ENCODE measurements around the gene GHRL. TPM values are rescaled to one million over a fixed set of nuclear protein-coding genes. Genes with fewer than 3 reads are reported as not detected.

GHRL gene
- total RNA-seq, 1 experiment from 2014 or later, result not detected

- Histone ChIP-seq H3K9me2 (ENCODE audit: insufficient read depth) (no peaks in the 10 kb centered on the region), H3K9ac (ENCODE audit: low read length) (no peak overlapping the region), H4K20me1 (ENCODE audit: insufficient read depth) (0 out of 2 replicates have a peak, but pooled peaks cover 4% of the 10 kb centered on the region), H3K4me3 (replicated peaks in 1 of 2; ENCODE audit: low read depth in 1 of 2, low read length in 2 of 2) (no peak overlapping the region), H3K79me2 (ENCODE audit: insufficient read depth, low read length) (no peaks in the 10 kb centered on the region), H2AFZ (ENCODE audit: low read depth, low read length, poor library complexity, severe bottlenecking) (no peak overlapping the region), H3K4me2 (ENCODE audit: low read length) (no peak overlapping the region), H3K9me3 (ENCODE audit: control insufficient read depth in 1 of 2, insufficient read depth in 1 of 2, low read depth in 1 of 2, low read length in 2 of 2) (no peaks in the 10 kb centered on the region), H3K4me1 (ENCODE audit: control insufficient read depth in 1 of 2, insufficient read depth in 2 of 2, low read length in 2 of 2) (peaks cover 0 to 9% of the 10 kb centered on the region in 2 experiments; a peak in 2 of 4 replicates), H3K27ac (ENCODE audit: low read depth, low read length) (no peak overlapping the region), H3K27me3 (ENCODE audit: insufficient read depth, low read length) (no peaks in the 10 kb centered on the region), H3K36me3 (ENCODE audit: control insufficient read depth in 1 of 2, insufficient read depth in 2 of 2, low read length in 2 of 2) (peaks cover 12 to 29% of the 10 kb centered on the region in 2 experiments; a peak in 3 of 4 replicates)
- ChIA-PET POLR2A (no interaction called here), CTCF (no interaction called here), RAD21 (ENCODE audit: low non-redundant PET in 1 of 2, low total read pairs in 2 of 2, uncharacterized antibody in 2 of 2, unreplicated experiment in 2 of 2) (no interaction called here)
- DNase-seq (ENCODE audit: low read depth, low spot score) (no peak), ATAC-seq (no peak)
- TF ChIP-seq CEBPB (IDR thresholded peaks at IDR 0.05; ENCODE audit: low read depth) (no peak), ZBTB33 (IDR thresholded peaks at IDR 0.05; ENCODE audit: extremely low read depth, insufficient replicate concordance, low read length) (no peak), TCF7L2 (IDR thresholded peaks at IDR 0.05; ENCODE audit: borderline replicate concordance, extremely low read depth, insufficient read depth, insufficient read length) (no peak), MAX (IDR thresholded peaks at IDR 0.05) (no peak), EZH2phosphoT487 (IDR thresholded peaks at IDR 0.05; ENCODE audit: borderline replicate concordance) (no peak)
- BruUV-seq (replicated peaks), result no TSS peak
- intact Hi-C loops (cut with micrococcal nuclease), result no loop called here
Measured at GRCh38 chr3:10284496-10284895, 8.3 kb downstream of the GHRL start.

- TSS peak; percentile 6 for BruUV-seq (replicated peaks)
- no peak overlapping the region for H3K4me2 ChIP-seq (ENCODE audit: low read length)
- TF ChIP-seq, protein P1, sequence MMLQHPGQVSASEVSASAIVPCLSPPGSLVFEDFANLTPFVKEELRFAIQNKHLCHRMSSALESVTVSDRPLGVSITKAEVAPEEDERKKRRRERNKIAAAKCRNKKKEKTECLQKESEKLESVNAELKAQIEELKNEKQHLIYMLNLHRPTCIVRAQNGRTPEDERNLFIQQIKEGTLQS (IDR thresholded peaks at IDR 0.05), result no peak
- TF ChIP-seq YY1 (IDR thresholded peaks at IDR 0.05; ENCODE audit: extremely low read depth, insufficient replicate concordance, low read depth, low read length) (no peak), FOSL1 (IDR thresholded peaks at IDR 0.05; ENCODE audit: low read depth) (no peak), SIN3A (IDR thresholded peaks at IDR 0.05; ENCODE audit: low read depth) (no peak)
- TF ChIP-seq, protein P2, sequence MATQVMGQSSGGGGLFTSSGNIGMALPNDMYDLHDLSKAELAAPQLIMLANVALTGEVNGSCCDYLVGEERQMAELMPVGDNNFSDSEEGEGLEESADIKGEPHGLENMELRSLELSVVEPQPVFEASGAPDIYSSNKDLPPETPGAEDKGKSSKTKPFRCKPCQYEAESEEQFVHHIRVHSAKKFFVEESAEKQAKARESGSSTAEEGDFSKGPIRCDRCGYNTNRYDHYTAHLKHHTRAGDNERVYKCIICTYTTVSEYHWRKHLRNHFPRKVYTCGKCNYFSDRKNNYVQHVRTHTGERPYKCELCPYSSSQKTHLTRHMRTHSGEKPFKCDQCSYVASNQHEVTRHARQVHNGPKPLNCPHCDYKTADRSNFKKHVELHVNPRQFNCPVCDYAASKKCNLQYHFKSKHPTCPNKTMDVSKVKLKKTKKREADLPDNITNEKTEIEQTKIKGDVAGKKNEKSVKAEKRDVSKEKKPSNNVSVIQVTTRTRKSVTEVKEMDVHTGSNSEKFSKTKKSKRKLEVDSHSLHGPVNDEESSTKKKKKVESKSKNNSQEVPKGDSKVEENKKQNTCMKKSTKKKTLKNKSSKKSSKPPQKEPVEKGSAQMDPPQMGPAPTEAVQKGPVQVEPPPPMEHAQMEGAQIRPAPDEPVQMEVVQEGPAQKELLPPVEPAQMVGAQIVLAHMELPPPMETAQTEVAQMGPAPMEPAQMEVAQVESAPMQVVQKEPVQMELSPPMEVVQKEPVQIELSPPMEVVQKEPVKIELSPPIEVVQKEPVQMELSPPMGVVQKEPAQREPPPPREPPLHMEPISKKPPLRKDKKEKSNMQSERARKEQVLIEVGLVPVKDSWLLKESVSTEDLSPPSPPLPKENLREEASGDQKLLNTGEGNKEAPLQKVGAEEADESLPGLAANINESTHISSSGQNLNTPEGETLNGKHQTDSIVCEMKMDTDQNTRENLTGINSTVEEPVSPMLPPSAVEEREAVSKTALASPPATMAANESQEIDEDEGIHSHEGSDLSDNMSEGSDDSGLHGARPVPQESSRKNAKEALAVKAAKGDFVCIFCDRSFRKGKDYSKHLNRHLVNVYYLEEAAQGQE (IDR thresholded peaks at IDR 0.05; ENCODE audit: low read depth), result no peak
- TF ChIP-seq, protein P3, sequence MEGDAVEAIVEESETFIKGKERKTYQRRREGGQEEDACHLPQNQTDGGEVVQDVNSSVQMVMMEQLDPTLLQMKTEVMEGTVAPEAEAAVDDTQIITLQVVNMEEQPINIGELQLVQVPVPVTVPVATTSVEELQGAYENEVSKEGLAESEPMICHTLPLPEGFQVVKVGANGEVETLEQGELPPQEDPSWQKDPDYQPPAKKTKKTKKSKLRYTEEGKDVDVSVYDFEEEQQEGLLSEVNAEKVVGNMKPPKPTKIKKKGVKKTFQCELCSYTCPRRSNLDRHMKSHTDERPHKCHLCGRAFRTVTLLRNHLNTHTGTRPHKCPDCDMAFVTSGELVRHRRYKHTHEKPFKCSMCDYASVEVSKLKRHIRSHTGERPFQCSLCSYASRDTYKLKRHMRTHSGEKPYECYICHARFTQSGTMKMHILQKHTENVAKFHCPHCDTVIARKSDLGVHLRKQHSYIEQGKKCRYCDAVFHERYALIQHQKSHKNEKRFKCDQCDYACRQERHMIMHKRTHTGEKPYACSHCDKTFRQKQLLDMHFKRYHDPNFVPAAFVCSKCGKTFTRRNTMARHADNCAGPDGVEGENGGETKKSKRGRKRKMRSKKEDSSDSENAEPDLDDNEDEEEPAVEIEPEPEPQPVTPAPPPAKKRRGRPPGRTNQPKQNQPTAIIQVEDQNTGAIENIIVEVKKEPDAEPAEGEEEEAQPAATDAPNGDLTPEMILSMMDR (IDR thresholded peaks at IDR 0.05 in 2 of 3, conservative IDR thresholded peaks at IDR 0.05 in 1 of 3; ENCODE audit: borderline replicate concordance in 1 of 3, insufficient read depth in 1 of 3, low read depth in 2 of 3, low read length in 2 of 3), result no peak
Measured at GRCh38 chr3:10283638-10284037, 9.1 kb downstream of the GHRL start.

More at GRCh38 chr3:10283638-10284037, 9.1 kb downstream of the GHRL start:
- intact Hi-C loops (cut with micrococcal nuclease), result no loop called here
- no peak overlapping the region for H3K27ac ChIP-seq (ENCODE audit: low read depth, low read length)
- 0 out of 2 replicates have a peak, but pooled peaks cover 4% of the 10 kb centered on the region for H4K20me1 ChIP-seq (ENCODE audit: insufficient read depth)
- peaks cover 12 to 32% of the 10 kb centered on the region in 2 experiments; a peak in 3 of 4 replicates for H3K36me3 ChIP-seq (ENCODE audit: control insufficient read depth in 1 of 2, insufficient read depth in 2 of 2, low read length in 2 of 2)
- H3K9me3 ChIP-seq (ENCODE audit: control insufficient read depth in 1 of 2, insufficient read depth in 1 of 2, low read depth in 1 of 2, low read length in 2 of 2), result no peaks in the 10 kb centered on the region
- RAD21 ChIA-PET (ENCODE audit: low non-redundant PET in 1 of 2, low total read pairs in 2 of 2, uncharacterized antibody in 2 of 2, unreplicated experiment in 2 of 2), result no interaction called here
- H3K27me3 ChIP-seq (ENCODE audit: insufficient read depth, low read length), result no peaks in the 10 kb centered on the region
- H3K79me2 ChIP-seq (ENCODE audit: insufficient read depth, low read length), result no peaks in the 10 kb centered on the region
- H3K4me1 ChIP-seq (ENCODE audit: control insufficient read depth in 1 of 2, insufficient read depth in 2 of 2, low read length in 2 of 2), result peaks cover 0 to 9% of the 10 kb centered on the region in 2 experiments; a peak in 2 of 4 replicates
- ATAC-seq (no peak), DNase-seq (ENCODE audit: low read depth, low spot score) (no peak)
- H3K9ac ChIP-seq (ENCODE audit: low read length), result no peak overlapping the region
- no peaks in the 10 kb centered on the region for H3K9me2 ChIP-seq (ENCODE audit: insufficient read depth)
- CTCF ChIA-PET, result no interaction called here
- no peak overlapping the region for H3K4me3 ChIP-seq (replicated peaks in 1 of 2; ENCODE audit: low read depth in 1 of 2, low read length in 2 of 2)
- POLR2A ChIA-PET, result no interaction called here
- no peak overlapping the region for H2AFZ ChIP-seq (ENCODE audit: low read depth, low read length, poor library complexity, severe bottlenecking)

Data from HCT116 (cell line).